ELF-1 (cell line): Measurements from ENCODE around the gene HHEX.

ENCODE experiments used
- DNase-seq: peaks from one replicate; pipeline ENCODE4 v3.0.0-alpha.2; 2016; ENCODE audit warnings: low read depth, low spot score

The HHEX gene

DNA sequence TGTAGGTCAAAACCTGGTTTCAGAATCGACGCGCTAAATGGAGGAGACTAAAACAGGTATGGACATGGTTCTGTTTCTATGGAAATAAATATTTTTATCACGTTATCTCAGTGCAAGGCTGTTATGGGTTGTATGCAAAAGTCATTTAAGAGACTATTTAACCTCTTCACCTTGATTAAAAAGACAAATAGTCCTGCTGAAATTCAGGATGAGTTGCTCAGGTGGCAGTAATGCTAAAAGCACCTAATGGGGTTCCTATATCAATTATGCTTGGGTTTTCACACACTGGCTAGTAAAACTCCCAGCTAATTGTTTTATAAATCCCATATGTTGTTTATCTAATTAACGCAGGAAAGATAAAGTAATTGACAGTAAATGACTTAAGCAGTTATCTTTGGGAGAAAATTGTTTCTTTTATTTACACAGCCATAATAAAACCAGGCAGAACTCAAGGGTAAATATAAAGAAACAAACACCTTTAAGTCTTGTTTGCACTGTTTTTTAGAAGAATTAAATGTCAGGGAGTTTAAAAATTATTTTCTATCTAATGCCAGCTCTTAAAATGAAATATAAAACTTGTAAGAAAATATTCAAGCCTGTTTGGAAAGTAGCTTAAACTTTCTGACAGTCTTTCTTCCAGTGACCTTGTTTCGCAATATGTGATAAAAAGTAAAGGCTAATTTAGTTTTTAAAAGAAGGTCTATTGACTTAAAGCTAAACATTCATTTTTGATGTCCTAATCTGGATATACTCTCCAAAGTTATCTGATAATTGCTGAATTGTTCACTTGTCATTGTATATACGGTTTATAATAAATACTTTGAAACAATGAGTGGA is 3.2 kb downstream of the HHEX start:
- DNase-seq: no peak

DNA sequence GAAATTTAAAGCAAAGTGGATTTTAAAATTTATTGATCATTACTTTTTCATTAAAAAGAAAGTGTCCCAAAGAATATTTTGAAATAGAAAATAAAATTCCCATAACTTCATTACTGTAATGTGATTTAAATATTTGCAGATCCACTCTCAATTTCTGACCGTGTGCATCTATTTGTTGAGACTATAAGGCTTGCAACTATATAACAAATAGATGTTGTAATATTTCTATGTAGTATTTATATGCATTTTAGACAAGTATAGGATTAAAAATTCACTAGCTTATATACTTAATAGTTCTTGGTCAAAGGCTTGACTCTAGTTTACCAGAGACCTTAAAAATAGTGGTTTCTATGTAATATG is 3.8 kb downstream of the HHEX start:
- DNase-seq: no peak

DNA sequence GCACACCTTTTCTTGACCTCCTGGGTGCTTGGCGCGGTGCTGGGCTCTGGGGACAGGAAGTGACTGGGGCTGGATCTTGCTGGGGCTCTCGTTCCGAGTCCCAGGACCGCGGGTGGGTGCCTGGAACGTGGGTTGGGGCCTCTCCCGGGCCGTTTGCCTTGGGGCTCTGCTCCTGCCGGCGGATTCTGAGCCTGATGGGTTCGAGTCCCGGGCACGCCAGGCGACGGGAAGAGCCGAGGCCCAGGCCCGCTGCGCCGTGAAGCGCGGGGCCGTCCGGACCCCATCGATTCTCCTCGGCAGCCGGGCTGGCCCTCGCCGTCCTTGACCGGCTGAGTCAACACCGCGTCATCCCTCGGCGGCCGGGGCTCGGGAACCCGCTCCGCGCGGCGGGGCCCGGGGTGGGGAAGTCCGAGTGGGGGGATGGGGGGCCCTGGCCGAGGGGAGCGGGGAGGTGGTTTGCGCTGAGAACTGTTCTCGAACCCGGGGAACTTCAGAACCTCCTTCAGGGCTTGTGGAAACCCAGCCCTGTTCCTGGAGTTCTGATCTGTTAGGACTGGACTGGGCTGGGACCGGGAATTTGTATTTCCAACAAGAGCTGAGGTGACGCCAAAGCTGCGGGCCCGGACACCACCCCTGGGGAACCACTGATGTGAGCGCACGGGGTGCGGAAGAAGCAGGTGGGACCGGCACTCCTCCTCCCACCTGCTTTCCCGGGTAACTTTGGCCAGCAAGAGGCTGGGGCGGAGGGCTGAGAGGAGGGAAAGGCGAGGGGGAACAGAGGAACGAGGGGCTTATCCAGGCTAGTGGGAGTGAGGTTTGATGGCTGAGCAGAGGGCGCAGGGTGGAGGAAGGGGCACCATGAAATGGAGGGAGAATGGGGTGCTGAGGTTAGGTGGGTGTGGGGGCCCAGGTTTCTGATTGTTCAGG is 6.2 kb downstream of the HHEX start:
- peak; percentile 31 for DNase-seq

DNA sequence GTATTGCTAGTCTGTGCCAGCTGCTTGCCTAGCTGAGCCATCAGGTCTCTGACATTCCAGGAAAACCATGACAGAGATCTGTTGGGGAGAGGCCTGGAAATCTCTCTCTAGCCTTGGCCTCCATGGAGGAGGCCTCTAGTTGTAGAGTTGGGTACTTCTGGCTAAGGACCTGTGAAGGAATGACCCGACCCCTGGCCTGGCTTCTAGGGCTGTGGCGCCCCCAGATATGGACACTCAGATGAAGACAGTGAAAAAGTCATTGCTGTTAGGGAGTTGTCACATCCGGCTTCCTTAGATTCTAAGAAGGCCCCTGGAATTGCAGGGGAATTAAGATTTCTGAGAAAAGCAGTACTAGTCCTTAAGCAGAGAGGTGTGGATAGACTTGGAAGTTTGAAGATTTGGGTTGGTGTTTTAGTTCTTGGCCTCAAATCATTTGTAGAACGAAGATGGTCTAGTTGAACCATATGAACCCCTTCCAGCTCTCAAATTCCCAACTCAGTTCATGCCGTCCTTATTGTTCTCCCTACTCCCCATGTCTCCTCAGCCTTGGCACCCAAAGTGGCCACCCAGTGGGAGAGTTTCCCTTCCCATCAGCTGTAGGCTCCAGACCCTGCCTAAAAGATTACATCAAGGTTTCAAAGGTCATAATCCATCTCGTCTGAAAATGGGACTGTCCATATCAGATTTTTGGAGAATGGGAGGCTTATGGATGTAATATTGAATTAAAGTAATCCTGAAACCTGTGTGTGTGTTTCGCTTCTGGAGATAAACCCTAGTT is 7.0 kb downstream of the HHEX start:
- DNase-seq: peak; percentile 11

DNA sequence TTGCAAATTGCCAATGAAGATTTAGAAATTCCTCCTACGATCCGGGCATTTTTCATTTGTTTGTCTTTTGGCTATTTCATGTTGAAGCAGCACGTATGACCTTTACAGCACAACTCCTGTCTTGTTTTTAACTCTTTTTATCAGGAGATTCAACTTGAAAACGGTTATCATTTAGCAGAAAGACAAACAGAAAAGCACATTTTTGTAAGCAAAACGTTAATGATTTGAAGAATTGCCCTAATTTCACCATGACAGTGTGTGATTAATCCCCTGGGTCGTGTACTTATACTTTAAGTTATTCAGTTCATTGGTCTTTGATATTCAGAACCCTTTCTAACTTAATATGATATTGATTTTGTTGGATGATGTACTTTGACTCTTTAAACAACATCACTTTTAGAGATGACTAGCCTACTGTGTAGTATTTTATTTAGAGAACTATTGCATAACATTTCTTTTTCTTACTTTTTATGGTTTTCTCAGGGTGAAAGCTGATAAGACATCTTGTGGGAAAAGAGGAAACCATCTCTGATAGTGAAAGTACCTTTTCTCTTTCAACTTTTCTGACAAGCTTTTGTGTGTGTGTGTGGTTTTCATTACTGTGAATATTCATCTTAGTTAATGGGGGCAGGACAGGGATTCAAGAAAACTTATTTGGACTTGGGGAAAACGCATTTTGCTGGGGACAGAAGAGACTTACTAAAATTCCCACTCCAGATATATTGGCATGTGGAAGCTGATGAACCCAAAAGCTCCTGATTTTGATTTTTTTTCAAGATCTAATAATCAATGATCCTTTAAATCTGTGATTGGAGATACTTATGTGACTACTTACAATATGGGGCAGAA is 8.1 kb downstream of the HHEX start:
- no peak for DNase-seq

DNA sequence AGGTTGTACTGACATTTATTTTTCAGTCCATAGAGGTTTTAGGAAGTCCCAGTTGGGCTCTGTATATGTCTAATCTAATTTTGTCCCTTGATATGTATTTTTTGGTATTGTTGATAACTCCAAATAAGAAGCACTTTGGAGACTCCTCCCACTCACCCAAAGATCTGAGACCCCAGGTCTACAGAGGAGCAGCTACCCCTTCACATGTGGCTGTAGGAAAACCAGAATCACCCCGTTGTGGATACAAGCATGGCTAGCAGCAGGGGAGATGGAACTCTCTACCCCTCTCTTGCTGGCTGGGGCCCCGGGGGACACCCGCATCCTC is 9.4 kb downstream of the HHEX start:
- no peak for DNase-seq

DNA sequence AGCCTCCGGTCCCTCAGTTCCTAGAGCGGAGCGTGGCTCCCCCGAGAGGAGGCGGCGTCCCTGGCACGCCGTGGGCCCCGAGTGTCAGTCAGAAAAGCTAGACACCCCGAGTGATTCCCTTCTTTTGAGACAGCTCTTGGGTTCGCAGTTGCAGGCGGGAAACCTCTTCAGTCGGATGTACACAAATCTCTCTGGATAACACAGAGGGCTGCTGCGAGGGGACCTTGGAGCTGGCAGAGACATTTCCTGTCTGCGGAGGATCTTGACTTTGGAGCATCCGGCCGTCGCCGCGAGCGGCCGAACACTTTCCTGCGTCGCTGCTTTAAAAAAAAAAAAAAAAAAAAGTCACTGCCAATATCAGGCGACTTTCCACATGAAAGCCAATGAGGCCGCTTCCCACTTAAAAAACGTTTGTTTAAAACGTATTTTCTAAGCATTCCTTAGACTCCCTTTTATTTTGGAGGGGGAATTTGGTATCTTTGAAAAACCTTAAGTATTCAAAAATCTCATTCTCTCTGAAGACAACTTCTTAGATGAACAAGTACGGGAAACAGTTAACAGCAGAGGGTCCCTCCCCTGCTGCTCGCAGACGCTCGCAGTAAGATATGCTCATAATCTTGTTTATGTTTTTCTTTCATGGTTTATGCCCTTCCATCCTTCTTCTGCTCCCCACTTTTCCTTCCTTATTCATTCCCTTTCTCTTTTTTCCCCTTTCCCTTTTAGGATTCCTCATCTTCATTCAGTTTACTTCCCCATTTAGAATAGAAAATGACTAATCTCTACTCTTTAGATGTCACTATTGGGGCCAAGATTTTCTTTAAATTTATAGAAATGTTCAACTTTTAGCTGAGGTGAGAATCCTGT is 10.0 kb downstream of the HHEX start:
- peak; percentile 51 for DNase-seq

DNA sequence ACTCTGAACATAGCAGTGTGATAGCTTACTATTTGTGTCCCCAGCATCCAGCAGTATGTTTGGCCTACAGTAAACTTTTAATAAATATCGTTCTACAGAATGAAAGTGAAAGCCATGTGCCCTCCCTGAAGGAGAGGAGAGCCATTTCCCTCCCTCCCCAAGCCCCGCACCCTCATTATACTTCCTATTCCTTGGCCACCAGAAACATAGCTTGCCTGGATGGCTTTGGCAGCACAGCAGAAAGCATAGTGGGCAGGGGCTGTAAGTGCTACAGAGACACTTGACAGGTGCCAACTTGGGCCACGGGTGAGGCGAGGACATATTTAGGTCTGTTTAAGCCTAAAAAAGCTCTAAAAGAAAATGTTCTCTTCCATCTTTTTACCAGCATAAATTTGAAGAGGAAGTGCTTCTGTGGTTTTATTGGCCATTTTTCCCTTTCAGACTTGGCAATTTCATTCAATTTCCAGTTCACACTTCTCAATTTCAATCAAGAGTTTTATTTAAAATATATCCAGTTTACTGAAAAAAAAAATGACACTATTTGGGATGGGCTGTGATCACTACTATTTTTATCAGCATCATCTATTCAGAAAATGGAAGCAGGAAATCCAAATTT is 12.7 kb downstream of the HHEX start:
- DNase-seq: no peak

DNA sequence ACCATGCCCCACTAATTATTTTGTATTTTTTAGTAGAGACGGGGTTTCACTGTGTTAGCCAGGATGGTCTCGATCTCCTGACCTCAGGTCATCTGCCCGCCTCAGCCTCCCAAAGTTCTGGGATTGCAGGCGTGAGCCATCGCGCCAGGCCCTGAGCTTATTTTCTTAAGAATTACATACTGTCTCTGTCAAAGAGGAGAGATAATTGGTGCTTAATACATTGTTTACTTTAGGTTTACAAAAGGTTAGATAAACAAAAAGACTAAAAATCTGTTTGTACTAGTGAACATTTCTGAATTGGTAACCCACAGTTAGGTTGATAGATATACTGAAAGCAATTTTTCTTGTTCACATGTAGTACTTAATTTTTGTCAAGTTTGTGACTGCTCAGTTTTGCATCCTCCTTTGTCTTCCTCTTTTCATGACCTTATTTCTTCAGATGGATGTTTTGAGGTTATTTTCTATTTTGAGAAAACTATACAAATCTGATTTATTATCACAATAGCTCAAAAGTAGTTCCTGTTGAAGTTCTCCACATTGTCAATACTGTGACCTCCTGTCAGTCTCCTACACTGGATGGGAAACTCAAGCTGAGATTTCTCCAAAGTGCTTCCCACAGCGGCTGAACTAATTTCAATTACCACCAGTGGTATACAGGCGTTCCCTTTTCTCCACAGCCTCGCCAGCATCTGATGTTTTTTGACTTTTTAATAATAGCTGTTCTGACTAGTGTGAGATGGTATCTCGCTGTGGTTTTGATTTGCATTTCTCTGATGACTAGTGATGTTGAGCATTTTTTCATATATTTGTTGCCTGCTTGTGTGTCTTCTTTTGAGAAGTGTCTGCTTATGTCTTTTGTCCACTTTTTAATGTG is 22.5 kb downstream of the HHEX start:
- DNase-seq: no peak

DNA sequence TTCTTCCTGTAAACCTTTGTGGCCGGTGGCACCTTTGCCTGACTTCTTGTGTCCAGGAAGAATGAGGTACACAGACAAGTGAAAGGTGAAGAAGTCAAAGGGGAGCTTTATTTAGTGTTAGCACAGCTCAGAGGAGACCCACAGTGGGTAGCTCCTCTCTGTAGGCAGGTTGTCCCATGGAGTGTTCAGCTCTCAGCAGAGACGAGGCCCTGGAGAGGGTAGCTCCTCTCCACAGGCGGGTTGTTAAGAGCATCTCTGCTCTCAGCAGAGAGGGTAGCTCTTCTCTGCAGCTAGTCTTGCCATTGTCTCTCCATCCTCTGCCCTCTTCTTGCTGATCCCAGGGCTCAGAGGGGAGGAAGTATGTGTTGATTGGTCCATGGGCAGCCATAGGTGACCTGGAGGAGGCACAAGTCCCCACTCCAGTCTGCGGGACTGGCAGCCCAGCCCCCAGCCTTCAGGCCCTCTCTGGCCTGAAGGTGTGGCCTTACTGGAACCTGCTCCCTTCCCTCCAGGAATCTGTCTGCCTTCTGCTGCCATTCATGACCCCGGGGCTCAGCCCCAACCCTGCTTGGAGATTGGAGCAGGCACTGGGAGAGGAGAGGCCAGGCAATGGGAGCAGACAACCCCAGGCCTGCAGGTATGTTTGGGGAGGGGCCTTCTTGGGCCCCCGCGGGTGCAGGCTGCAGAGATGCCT is 24.5 kb downstream of the HHEX start:
- DNase-seq: no peak

DNA sequence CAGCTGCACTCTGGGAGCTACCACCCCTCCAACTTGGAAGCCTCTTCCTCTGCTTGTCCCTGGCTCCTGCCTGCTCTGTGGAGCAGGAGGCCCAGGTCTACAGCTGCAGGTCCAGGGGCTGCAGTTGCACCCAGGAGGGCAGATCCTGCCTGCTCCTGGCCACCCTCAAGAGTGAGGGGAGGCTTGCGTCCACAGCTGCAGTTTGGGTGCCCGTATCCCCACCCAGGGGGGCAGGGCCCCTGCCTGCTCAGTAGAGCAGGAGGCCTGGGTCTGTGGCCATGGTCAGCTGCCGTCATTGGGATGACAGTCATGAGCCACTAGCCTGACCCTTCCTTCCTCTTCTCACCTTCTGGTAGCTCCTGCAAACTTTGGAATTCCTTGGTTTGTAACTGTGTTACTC is 25.1 kb downstream of the HHEX start:
- DNase-seq: no peak

DNA sequence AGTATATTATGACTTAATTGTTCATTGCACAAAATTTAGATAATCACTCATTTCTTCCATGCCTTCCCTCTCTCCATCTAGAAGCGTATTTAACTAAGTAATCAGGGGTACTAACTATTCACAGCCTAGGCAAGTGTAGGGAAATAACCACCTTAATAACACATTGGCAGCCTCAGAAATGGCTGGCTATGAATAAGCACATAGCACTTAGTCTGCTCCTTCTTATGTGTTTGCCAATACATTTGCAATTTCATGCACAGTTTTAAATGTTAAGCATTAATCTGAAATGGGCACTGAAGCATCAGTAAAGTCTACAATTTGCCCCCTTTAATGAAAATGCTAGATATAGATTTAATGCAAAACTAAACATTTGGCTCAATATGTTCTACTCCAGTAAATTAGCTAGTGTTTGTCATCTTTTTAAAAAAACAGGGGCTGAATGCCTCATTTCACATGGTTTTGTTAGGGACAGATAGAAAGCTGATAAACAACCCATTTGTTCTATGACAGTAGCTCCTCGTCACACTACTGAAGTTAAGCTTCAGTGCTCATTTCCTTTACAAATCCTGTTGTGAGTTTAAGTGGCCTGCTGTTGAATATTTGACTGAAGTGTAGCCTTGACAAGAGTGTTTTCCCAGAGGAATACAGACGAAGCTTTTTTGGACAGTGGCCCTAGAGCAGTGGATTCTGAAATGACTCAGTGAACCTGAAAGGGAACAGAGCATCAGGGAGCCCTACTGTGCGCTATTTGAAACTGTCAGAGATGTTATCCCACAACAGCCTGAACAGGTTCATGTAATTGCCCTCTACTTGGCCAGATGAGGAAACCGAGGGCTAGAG is 30.5 kb downstream of the HHEX start:
- DNase-seq: no peak

DNA sequence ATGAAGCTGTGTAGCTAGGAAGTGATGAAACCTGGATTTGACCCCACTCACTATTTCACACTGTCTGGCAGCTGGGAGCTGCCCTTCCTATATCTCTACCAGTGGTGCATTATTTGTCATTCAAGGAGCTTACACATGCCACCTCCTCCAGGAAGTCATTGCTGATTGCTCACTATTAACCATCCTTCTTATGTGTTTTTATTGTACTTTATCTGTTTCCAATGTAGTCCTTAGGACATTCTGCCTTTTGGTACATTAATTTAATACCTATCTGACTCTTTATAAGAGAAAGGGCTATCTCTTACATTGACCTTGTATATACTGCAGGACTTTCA is 31.0 kb downstream of the HHEX start:
- DNase-seq: no peak

DNA sequence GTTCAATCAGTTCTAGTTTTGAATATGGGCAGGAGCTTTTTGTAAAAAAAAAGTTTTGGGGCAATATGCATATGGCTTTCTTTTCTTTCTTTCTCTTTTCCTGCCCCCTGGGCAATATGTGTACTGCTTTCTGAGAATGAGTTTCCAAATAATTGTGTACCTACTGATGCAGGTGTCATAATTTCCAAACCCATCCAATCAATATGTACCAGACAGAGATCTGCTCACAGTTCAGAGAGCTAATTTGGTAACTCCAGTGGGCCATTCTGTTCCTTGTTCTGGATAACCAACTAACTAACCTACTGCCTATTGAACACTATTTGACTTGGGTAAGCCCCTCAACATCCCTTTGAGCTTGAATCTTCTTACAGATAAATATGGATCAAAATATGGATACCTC is 32.6 kb downstream of the HHEX start:
- DNase-seq: no peak

DNA sequence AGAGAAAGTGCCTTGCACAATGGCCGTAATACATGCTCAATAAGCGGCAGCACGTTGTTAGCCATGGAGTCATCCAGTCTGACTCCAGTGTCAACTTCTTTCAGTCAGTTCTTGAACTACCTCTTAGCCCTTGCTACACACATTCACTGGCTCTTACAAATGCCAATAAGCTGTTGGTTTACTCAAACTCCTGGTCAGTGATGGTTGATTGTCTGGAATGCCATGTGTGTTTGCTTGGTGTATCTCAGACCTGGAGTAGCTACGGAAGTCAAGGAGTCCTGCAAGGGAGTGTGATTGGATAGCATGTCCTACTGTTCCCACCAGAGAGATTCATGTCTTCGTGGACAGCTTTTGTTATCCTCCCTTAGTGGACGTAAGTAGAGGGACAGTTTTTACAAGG is 37.4 kb downstream of the HHEX start:
- no peak for DNase-seq

DNA sequence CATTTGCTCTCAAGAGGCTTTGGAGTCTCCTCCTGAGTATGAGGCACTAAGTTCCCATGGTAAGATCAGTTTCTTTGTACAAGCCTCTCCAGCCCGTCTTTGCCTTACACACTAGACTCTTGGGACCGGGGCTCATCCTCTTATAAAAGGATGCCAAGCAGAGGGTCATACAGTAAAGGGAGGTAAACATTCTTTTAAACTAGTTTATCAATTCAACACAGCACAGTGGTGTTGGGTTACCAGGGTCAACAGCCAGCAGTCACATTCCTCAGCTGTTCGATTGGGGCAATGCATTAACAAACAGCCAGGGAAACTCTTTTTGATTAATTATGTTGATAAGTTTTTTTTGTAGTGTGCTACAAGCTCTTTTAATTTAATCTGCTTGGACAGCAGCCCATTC is 37.8 kb downstream of the HHEX start:
- DNase-seq: no peak

DNA sequence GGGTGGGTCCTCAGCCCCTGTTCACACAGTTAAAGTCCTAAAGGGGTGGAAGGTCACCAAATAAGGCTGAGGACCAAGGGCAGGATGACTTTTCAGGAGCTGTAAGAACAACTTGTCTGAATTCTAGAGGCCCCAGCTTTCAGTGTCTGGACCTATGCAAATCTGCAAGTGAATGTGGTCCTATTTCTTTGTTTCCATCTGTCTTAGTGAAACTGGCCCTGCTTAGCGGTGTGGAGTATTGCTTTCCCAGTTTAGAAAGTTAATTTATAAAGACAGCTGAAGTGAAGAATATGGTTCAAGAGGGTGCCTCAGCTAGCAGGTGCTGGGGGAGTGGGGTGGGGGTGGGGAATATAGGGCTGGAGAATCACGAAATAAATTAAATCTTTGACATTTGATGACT is 40.1 kb downstream of the HHEX start:
- no peak for DNase-seq

DNA sequence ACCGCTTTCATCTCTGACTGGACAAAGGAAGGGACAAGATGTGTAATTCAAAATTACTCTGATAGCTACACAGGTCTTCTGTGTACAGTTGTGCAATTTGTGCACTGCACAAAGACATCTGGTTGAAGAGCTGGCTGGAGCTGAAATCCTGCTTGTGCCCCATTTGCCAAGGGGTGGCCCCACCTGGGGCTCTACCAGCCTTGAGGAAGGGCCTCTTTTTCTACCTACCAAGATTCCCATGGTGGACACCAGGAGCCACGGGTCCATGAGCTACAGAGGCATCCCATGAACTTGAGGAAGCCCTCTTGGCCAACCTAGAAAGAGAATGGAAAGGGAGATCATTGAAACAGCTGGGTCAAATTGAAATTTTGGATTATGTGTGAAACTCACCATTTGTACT is 43.2 kb downstream of the HHEX start:
- no peak for DNase-seq
